ENCODE measurements around the gene ITGAD. TPM values are rescaled to one million over a fixed set of nuclear protein-coding genes. Genes with fewer than 3 reads are reported as not detected.

Gene ITGAD
- total and polyA plus RNA-seq, 4 donors = 0.04 to 3.6 (median 2.1) TPM

GRCh38 chr16:31429314-31429713 is 36.2 kb downstream of the ITGAD start:
- H3K9ac ChIP-seq (ENCODE audit: low read depth in 1 of 2, low read length in 2 of 2) = no peak overlapping the region
- no peaks in the 10 kb centered on the region for H3K36me3 ChIP-seq (ENCODE audit: control insufficient read depth in 4 of 4, insufficient read depth in 3 of 4, low read depth in 1 of 4, low read length in 3 of 4)
- H3K9me3 ChIP-seq (ENCODE audit: control insufficient read depth in 4 of 4, low read length in 3 of 4) = no peaks in the 10 kb centered on the region
- 8% methylated on average over 1 of the region's 1 CpG for WGBS
- no peaks in the 10 kb centered on the region for H3K27me3 ChIP-seq (ENCODE audit: control insufficient read depth in 4 of 4, insufficient read depth in 4 of 4, low read length in 3 of 4)
- peaks cover 3 to 7% (median 5%) of the 10 kb centered on the region in 4 donors for H3K4me1 ChIP-seq (ENCODE audit: control insufficient read depth in 4 of 4, insufficient read depth in 4 of 4, low read length in 3 of 4)
- no peak overlapping the region for H3K27ac ChIP-seq (ENCODE audit: low read depth in 1 of 2, low read length in 2 of 2)
- TF ChIP-seq ZBTB33 (IDR thresholded peaks at IDR 0.05) = no peak
- no peak for TF ChIP-seq FOXA2 (IDR thresholded peaks at IDR 0.05)
- no peak for TF ChIP-seq CTCF (IDR thresholded peaks at IDR 0.05; ENCODE audit: low read depth, low read length, missing input control)
- no peak for TF ChIP-seq YY1 (IDR thresholded peaks at IDR 0.05)
- TF ChIP-seq EGR1 (IDR thresholded peaks at IDR 0.05; ENCODE audit: low read depth in 2 of 2) = no peak
- TF ChIP-seq HNF4A (conservative IDR thresholded peaks at IDR 0.05) = no peak
- TF ChIP-seq GABPA (IDR thresholded peaks at IDR 0.05 in 1 of 2, conservative IDR thresholded peaks at IDR 0.05 in 1 of 2) = no peak
- TF ChIP-seq RAD21 (IDR thresholded peaks at IDR 0.05) = no peak
- no peak for TF ChIP-seq SP1 (IDR thresholded peaks at IDR 0.05)
- no peak for TF ChIP-seq JUND (IDR thresholded peaks at IDR 0.05)
- no peak for TF ChIP-seq FOXA1 (IDR thresholded peaks at IDR 0.05)
- TF ChIP-seq HNF4G (IDR thresholded peaks at IDR 0.05) = no peak
- no peak for TF ChIP-seq RXRA (IDR thresholded peaks at IDR 0.05)
- TF ChIP-seq ATF3 (IDR thresholded peaks at IDR 0.05) = no peak
- no peak for TF ChIP-seq REST (IDR thresholded peaks at IDR 0.05)
- no peak for TF ChIP-seq MAX (IDR thresholded peaks at IDR 0.05)
- TF ChIP-seq NR2F2 (IDR thresholded peaks at IDR 0.05) = no peak
- no peak for TF ChIP-seq TAF1 (conservative IDR thresholded peaks at IDR 0.05)
- DNase-seq (ENCODE audit: low spot score) = no peak
- no peak overlapping the region for H3K4me3 ChIP-seq (ENCODE audit: low read depth in 1 of 3, low read length in 3 of 3)
